Colon (tissue), 2 donors: Measurements from ENCODE around the gene DOCK1.
"Not testable (repeated sequence)": the region's sequence is repeated elsewhere in the genome, so short reads cannot be mapped to it uniquely, and the experiment has no call there.

ENCODE experiments used
- FAIRE-seq: peaks from 2 replicates; lab custom pipeline; 2012; peaks lifted over from hg19 to GRCh38; lab: Jason Lieb, UNC
- donor health status: control.
- donor health status: control.

DOCK1 gene

DNA sequence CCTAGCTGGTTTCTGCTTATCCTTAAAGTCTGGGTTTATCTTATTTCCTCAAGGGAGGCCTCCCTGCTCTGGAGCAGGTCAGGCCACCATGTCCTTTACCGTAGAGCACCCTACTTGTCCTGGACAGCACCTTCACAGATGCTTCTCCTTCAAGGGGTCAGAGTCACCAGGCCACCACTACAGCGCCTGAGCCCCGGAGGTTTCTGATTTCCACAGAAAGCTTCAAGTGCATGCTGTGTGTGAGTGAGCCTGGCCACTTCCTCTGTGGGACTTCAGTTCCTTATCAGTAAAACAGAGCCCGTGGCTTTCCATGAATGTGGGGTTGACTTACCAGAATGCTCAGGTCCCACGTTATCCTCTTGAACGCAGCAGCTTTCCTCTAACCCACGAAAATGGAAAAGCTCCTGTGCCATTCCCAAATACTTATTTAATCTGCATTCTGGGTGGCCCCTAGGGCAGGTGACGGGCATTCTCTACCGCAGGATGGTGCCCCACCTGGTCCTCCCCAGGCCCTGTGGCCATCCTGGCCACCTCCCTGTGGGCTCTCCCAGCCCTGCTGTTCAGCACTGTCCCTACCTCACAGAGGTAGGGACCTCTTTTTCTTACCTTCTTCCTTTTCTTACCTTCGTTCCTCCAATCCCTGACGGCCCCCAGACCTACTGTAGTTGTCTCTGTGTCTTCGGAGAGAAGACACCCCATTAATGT is 1.4 kb upstream of the DOCK1 start:
- no peak for FAIRE-seq

DNA sequence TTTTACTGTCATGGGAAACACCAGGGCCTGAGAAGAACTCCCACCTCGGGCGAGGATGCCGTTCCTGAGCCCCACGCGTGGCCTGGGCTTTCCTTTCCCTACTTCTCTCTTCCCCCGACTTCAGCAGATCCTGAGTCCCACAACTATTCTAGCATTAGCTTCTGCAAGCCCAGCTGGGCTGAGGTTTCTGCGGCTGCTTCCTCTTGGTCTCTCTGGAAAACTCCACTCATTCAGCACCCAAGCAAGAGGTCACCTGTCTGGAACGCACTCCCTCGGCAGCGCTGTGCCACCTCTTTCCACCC is 761 bp upstream of the DOCK1 start:
- no peak for FAIRE-seq

DNA sequence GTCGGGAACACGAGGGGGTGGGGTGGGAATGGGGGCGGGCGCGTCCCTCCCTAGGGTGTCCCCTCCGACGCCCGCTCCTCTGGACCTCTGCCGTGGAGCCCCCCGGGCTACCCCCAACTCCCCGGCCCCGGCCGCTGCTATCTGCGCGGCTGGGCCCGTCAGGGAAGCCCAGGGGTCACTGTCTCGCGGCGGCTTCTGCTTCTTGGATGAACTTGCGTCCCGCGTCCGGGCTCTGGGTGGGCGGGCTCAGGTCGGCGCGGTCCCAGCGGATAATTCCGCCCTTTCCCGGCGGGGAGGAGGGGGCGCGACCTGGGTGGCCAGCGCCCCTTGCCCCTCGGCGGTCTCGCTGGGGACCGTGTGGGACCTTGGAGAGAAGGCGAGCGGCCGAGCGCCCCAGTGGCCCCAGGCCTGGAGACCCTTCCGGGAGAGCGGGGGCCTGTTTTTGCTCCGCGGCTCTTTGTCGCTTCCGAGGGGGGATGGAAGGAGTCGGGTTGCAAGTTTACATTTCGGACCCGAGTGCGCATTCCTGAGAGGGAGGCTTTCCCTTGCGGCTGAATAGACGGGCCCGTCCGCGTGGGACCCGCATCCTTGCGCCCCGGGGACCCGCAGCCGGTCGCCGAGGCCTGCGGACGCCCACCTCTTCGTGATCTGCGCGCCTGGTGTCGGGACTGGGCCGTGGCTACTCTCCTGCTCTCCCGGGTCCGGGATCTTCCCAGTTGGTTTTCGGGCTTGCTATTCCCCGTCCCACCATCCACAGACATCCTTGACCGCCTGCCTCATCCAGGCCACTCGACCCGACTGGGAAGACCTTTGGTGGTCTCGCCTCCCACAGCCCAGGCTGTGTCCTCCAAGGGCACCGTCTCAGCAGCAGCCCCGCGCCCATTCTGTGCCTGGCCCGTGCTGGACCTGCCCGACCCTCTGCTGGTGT is 812 bp downstream of the DOCK1 start:
- FAIRE-seq, result no peak

DNA sequence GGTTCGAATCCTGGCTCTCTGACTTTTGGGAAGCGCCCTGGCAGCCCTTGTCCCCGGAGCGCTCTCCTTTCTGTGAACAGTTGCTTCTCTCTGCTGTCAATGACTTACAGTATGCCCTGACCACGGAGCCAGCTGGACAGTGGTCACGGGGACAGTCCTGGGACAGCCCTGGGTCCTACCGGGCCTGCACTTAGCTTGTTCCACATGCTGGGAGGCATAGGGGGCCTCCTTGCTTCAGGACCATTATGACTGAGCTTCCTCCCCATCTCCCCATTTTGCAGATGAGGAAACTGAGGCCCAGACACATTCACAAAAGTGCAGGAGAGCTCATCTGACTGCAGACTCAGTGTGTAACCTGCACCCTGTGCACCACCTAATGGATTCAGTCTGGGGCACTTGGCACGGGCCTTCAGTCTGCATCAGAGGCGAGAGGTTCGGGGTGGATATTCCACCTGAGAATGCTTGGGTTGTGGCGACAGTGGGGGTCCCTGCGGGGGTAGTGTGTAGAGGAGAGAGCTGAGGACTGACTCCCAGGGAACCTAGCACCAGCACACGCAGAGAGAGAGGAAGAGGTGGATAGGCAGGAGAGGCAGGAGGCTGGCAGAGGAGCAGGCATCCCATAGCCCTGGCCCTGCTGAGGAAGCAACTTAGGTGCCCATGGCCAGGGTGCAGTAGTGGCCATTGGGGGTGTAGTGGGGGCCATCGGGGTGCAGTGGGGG is 1.6 kb downstream of the DOCK1 start:
- no peak for FAIRE-seq

DNA sequence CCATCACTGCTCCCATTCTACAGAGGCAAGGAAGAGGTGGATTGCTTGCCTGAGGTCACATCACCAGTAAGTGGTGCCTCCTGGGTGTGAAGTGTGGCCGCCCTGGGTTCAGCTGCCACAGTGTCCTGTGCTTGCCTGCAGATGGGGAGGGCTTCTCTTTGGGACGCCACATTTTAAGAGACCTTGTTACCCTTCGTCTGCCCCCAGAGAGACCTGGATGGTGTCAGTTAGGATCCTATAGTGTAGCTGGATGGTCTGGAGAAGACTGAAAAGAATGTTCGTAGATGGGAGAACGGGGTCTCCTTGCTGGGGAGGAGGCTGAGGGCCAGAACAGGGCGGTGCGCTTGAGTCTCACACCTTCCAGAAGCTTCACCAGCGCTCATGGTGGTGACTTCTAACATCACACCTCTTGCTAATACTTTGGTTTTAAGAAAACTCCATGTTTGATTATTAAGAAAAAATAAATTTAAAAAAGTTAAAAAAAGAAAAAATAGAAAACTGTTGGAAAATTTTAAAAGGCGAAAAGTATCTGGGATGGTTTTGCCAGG is 2.3 kb downstream of the DOCK1 start:
- no peak for FAIRE-seq

DNA sequence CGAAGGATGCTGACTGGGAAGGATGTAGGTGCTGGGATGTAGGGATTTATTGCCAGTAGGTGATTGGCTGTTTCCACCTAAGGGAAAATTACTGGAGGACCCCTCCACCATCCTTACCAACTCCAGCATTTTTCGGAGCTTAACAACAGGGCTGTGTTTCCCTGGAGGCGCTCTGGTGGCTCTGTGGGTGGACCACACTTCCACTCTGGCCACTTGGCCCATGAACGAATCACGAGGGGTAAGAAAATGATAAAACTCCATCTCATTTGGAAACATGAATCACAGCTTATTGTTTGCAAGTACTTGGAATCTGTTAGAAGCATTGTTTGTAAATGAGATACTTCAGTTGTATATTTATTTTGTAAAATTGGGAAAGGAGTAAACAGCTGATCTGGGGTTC is 3.0 kb downstream of the DOCK1 start:
- FAIRE-seq, result no peak

DNA sequence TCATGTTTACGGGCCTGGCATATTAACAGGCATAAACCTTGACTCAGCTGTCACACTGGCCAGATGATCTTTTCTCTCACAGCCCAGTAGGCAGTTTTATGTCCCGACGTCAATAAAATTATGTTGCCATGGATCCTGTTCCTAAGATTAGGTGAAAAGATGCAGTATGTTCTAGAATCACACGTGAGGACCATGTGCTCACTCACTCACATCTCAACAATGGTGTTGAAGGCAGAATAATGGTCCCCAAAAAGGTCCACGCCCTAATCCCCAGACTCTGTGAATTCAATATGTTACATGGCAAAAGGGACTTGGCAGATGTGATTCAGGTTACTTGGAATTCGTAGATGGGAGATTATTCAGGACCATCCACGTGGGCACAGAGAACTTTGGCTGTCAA is 3.5 kb downstream of the DOCK1 start:
- no peak for FAIRE-seq

DNA sequence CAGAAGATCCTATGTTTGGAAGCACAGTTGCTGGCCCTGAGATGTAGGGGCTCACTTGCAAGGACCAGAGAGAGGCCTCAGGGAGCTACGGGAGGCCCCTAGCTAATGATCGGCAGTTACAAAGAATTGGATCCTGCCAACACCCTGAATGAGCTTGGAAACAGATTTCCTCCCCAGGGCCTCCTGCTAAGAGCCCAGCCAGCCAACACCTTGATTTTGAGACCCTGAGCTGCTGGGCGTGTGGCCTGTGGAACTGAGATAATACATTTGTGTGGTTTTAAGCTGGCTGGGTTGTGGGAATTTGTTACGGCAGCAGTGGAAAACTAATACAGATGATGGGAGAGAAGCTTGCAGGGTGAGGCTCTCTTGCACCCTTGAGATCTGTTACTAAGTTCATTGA is 3.9 kb downstream of the DOCK1 start:
- no peak for FAIRE-seq

DNA sequence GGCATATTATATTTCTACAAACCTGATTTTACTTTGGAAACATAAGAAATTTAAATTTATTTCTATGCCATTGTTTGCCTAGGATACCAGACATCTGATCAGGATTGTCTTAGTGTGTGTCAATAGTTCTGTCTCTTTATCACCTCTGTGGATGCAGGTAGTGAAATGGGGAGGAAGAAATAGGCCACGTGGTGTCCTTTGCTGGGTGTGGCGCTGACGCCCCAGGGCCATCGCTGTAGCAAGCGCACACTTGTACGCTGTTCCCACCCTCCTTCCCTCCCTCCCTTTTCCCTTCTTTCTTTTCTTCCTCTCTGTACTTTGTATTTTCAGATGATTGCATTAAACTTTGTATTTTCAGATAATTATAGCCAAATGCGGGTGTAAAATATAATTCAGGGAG is 5.0 kb downstream of the DOCK1 start:
- FAIRE-seq, result no peak

DNA sequence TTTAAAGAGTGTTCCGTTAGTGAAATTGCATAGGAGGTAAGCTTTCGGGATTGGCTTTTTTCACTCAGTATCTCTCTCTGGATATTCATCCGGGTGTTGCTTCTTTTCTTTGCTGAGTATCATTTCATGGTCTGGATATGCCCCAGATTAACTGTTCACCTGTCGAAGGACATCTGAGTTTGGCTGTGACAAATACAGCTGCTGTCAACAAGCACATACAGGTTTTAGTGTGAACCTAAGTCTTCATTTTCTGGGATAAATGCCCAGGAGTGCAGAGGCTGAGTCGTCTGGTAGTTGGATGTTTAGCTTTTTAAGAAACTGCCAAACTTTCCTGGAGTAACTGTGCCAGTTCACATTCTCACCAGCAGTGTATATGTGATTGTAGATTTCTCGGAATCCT is 5.6 kb downstream of the DOCK1 start:
- FAIRE-seq, result no peak

DNA sequence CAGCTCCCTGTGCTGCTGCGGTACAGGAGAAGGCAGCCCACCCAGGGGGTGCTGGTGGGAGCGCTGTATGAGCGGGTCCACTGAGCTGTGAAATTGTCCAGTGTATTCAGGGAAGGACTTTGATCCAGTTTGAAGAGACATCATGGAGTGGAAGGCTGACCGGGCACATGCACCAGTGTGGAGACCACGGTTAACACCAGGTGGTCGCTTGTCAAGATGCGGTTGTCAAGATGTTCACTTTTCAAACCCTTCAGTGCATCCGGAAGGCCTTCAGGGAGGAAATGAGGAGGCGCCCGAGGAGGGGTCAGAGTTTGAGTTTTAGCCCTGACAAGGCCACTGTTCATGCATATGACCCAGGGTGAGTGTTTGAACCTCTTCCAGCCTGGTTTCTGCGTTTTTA is 6.1 kb downstream of the DOCK1 start:
- FAIRE-seq, result no peak

DNA sequence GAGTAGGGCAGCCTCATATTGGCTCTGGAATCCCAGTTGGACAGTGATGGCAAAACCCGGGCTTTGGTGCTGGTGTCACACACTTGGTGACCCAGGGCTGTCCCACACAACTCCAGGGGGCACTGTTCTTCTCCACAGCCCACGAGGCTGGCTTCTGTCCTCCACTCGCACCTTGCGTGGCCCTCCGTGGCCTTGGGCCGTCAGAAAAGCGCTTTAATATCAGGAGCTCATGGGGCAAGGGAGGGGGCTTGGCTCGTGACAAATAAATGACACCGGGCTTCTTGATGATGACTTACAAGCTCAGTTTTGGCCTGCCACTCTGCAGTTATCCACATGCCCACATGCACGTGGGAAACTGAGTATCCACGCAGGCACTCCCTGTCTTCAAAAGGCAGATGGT is 8.1 kb downstream of the DOCK1 start:
- no peak for FAIRE-seq

DNA sequence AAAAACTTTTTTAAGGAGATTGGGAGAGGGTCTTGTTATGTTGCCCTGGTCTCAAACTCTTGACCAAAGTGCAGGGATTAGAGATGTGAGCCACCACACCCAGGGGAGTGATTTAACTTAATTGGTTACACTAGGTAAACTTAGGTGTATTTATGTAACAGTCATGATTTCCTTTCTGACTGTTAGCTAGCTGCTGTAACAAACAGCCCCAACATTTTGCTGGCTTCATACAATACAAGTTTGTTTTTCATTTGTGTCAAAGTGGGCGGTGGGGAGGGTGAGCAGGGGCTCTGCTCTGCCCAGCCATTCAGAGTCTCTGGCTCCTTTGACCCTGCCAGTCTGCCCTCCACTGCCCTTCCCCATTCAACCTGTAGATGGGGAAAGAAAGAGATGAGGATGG is 9.3 kb downstream of the DOCK1 start:
- FAIRE-seq, result no peak

DNA sequence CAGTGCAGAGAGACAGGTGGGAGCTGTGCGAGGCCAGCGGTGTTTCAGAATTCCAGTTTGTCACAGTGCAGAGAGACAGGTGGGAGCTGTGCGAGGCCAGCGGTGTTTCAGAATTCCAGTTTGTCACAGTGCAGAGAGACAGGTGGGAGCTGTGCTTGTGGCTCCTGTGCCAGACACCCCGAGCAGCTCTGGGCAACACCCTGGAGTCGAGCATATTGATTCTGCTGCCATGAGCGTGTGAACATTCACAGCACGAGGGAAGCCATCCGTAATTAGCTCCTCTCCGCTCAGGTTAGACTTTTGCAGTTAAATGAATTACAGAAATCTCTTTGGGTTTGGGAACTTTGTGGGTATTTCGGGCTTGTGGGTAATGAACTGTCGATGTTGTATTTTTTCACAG is 11.7 kb downstream of the DOCK1 start:
- FAIRE-seq, result not testable (repeated sequence)

DNA sequence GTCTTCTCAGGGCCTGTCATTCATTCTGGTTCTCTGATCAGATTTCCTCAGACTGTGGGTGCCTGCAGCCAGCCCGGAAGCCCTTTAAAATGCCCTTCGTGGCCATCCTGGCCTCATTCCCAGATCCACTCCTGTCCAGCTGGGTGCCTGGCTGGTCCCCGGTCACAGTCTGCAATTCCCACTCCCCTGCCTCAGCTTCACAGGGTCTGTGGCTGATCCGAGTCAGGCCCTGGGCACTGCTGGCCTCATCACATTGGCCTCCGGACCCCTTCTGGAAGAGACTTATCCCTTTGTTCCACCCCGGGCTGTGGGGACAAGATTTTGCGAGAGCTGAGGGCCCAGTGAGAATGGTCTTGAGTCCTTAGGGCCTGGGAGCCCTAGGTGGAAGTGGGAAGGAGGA is 12.1 kb downstream of the DOCK1 start:
- no peak for FAIRE-seq

DNA sequence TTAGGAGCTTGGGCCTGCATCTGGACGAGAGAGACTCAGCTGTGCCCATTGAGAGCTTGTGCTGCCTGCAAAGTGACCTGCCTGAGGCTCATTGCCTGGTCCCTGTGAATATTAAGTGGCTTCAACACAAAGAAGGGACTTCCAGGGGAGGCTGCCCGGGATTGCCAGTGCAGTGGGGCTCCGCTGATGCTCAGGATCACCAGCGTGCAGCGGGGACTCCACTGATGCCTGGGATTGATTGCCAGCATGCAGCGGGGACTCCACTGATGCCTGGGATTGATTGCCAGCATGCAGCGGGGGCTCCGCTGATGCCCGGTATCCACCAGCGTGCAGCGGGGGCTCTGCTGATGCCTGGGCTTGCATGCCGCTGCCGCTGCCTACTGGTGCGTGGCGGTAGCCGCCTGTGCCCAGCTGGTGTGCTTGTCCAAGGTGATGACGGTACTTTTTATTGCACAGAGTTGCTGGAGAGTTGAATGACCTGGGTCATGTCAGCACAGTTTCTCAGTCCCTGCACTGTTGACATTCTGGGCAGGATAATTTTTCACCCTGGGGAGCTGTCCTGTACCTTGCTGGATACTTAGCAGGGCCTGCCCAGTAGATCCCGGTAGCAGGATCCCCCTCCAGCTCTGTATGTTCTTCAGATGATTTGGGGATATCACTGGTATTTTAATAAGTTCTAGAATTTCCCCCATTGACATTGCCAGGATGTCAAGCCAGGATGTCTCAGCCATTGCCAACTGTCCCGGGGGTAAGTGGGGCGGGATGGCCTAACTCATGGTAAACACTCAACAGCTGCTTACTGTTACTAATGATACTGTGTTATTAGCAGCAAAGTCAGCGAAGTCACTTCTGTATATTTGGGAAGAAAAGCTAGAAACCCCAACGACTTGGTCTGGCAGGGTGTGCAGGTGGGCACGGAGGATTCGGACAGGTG is 13.0 kb downstream of the DOCK1 start:
- FAIRE-seq, result no peak

DNA sequence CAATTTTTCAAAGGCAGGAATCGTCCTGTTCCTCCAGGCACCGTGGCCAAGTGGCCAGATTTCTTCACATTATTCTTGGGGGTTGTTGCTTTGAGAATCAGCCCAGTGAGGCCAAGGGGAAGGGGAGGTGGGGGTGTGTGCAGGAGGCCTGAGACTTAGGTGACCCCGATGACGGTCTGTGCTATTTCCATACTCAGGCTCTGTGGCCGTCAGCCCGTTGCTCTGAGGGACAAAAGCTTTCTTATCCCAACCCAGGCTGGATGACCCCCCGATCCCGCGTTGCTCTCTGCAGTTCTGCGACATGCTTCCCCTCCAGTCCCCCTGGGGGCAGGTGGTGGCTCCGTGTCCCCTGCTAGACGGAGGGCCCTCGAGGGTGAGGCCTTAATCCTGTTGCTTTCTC is 14.2 kb downstream of the DOCK1 start:
- no peak for FAIRE-seq

DNA sequence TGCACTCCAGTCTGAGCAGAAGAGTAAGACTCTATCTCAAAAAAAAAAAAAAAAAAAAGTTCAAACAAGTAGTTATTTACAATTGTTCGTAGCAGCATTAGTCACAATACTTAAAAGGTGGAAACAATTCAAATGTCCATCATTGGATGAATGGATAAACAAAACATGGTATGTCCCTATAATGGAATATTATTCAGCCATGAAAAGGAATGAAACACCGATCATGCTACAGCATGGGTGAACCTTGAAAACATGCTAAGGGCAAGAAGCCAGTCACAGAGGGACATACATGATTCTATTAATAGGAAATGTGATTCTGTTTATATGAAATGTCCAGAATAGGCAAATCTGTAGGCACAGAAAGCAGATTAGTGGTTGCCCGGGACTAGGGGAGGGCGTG is 15.9 kb downstream of the DOCK1 start:
- FAIRE-seq, result no peak

DNA sequence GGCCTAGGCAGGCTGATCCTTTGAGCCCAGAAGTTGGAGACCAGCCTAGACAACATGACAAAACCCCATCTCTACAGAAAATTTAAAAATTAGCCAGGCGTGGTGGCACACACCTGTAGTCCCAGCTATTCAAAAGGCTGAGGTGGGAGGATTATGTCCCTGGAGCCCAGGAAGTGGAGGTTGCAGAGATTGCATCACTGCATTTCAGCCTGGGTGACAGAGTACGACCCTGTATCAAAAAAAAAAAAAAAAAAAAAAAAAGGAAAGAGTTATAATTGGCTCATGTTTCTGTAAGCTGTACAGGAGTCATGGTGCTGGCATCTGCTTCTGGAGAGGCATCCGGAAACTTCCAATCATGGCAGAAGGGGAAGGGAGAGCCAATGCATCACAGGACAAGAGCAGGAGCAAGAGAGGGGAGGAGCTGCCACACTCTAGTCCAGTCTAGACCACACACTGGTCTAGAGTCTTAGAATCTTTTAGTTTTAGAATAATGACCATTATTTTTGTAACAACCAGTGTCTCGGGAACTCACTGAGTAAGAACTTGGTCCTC is 16.8 kb downstream of the DOCK1 start:
- FAIRE-seq, result no peak

DNA sequence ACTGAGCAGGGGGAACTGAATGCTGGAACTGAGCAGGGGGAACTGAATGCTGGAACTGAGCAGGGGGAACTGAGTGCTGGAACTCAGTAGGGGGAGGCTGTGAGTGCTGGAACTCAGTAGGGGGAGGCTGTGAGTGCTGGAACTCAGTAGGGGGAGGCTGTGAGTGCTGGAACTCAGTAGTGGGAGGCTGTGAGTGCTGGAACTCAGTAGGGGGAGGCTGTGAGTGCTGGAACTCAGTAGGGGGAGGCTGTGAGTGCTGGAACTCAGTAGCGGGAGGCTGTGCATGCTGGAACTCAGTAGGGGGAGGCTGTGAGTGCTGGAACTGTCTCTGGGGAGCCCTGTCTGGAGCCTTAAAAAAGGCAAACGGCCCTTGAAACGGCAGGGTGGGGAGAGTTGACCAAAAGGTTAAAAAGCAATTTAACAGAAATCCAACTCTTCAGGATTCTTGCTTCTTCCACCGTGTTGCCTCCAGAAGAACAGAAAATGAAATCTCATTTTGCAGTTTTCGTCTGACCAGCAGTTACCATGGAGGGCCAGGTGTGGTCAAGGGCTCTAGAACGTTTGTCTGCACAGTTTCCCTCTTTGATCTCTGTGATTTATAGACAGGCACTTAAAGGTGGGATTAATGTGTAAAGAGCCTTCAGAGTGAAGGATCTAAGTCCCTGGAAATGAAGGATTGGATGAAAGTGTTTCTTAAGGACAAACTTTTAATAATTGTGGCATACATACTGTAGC is 19.1 kb downstream of the DOCK1 start:
- FAIRE-seq, result no peak

DNA sequence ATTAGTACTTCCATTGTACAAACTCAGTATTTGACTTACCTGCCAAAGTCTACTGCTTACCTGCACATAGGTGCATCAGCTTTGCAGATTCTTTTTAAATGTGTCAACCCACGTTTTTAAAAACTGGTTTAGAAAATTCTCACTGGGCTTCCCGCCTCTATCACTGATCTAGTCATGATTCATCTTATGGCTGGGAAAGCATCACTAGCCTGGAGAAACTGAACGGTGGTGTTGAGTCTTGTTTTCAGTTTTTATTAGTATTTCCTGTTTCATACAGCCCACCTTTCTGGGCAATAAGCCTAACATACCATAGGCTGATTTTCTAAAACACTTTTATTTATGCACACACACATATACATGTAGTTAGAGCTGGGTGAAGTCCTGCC is 19.7 kb downstream of the DOCK1 start:
- FAIRE-seq, result no peak
